ENCODE measurements around the gene SMIM1. TPM values are rescaled to one million over a fixed set of nuclear protein-coding genes. Genes with fewer than 3 reads are reported as not detected.

The SMIM1 gene
- total and polyA plus RNA-seq, 9 of the 15 experiments (the other 6 are each of a cell fraction or from before 2014, with no cell fraction given): 2.3 to 125 (median 24.3) TPM

GRCh38 chr1:3772715-3773571, at the start of gene SMIM1 (continued):
- TF ChIP-seq MGA (IDR thresholded peaks at IDR 0.05) (no peak), HMG20B (CRISPR knock-in tag; IDR thresholded peaks at IDR 0.05) (no peak), ILF3 (IDR thresholded peaks at IDR 0.05; ENCODE audit: borderline replicate concordance) (no peak), ZKSCAN1 (IDR thresholded peaks at IDR 0.05; ENCODE audit: low read depth, low read length) (no peak), MTA2 (IDR thresholded peaks at IDR 0.05; ENCODE audit: low read depth) (no peak), FOXO4 (CRISPR knock-in tag; IDR thresholded peaks at IDR 0.05) (no peak), JUN (IDR thresholded peaks at IDR 0.05; ENCODE audit: borderline replicate concordance, low read depth, low read length) (no peak), JUN (CRISPR knock-in tag; IDR thresholded peaks at IDR 0.05; ENCODE audit: borderline replicate concordance) (no peak), TFAM (CRISPR knock-in tag; conservative IDR thresholded peaks at IDR 0.05) (no peak), NELFE (IDR thresholded peaks at IDR 0.05; ENCODE audit: insufficient read depth, insufficient read length) (no peak), KDM4B (IDR thresholded peaks at IDR 0.05; ENCODE audit: borderline replicate concordance in 2 of 2, low read depth in 1 of 2) (no peak), ZBTB33 (CRISPR knock-in tag; IDR thresholded peaks at IDR 0.05) (no peak)
